Endometrial microvascular endothelial cells (primary cell): ENCODE measurements around the gene WASF2. TPM values are rescaled to one million over a fixed set of nuclear protein-coding genes. Genes with fewer than 3 reads are reported as not detected.

Experiments
- in situ Hi-C: cut with HindIII; loops from 2 replicates; pipeline ENCODE4 v1.10.0; 2017; ENCODE audit warnings: low sequenced_read_pairs, low pct_unique_long_range_greater_than_20kb; ENCODE audit errors: inconsistent ontology term
- total RNA-seq: library from RNA; depleted of rRNA; stranded (reverse); fragments of >200 nt; gene quantifications from one replicate; pipeline ENCODE4 v1.2.3, GENCODE V29; 2015; ENCODE audit errors: inconsistent ontology term

Gene WASF2
- total RNA-seq, 1 donor from 2014 or later, result 29.3 TPM

GRCh38 chr1:27406791-27407190, 83.2 kb downstream of the WASF2 start:
- in situ Hi-C loops, result loop anchor here (25.0 kb wide), 1 partner anchor 181 kb away; no protein-coding TSS in a partner anchor

DNA sequence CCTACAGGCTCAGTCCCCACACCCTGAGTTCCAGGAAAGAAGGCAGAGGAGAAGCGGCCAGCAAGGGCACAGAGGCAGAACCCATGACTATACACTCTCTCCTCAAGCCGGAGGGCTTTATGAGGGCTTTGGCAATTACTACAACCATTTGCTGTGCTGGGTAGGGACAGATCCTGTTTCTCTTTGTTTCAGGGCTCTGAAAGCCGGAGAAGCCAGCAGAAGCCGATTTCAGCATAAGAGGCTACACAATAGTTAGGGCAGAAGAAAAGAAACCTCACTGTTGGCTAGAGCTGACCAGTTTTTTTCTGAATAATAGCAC, 83.6 kb downstream of the WASF2 start:
- in situ Hi-C loops, result loop anchor here (25.0 kb wide), 1 partner anchor 181 kb away; no protein-coding TSS in a partner anchor

- in situ Hi-C loops, result loop anchor here (25.0 kb wide), 1 partner anchor 182 kb away; no protein-coding TSS in a partner anchor
Measured at GRCh38 chr1:27405598-27406361, 84.2 kb downstream of the WASF2 start.

DNA sequence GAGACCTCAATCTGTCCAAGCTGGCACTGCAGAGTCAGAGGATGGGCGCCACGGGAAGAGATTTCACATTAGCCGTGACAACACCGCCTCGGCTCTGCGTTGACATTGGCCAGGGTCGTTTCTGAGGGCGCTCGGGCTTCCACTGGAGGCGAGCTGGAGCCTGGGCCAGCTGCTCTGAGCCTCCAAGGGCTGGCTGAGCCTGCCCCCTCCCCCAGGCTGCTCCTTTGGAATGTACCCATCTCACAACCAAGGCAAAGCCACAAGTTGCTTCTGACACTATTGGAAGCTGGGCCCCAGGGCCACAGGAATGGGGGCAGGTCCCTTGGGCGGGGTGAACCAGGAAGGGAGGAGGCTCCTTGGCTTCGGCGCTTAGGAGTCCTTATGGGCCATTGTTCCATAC, 84.9 kb downstream of the WASF2 start:
- in situ Hi-C loops, result loop anchor here (25.0 kb wide), 1 partner anchor 182 kb away; no protein-coding TSS in a partner anchor

DNA sequence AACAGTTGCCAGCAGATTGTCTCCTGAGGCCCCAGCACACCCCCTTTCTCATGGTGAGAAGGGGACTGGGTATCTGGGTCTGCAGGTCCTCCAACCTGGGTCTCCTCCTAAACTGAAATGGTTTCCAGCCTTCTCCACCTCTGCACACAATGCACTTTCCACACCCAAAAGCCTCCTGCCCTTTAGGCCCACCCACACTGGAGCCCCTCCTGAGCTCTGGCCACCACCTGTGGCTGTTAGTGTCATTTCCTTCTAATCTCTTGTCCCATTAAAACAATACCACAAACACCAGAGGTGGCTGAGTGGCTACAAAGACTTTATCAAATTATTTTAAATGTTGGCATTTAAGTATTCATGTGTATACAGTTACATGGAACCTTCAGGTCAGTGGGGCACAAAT, 86.0 kb downstream of the WASF2 start:
- in situ Hi-C loops, result loop anchor here (25.0 kb wide), 1 partner anchor 183 kb away; no protein-coding TSS in a partner anchor

- in situ Hi-C loops, result loop anchor here (25.0 kb wide), 1 partner anchor 184 kb away; no protein-coding TSS in a partner anchor
Measured at GRCh38 chr1:27403065-27403726, 86.8 kb downstream of the WASF2 start.

DNA sequence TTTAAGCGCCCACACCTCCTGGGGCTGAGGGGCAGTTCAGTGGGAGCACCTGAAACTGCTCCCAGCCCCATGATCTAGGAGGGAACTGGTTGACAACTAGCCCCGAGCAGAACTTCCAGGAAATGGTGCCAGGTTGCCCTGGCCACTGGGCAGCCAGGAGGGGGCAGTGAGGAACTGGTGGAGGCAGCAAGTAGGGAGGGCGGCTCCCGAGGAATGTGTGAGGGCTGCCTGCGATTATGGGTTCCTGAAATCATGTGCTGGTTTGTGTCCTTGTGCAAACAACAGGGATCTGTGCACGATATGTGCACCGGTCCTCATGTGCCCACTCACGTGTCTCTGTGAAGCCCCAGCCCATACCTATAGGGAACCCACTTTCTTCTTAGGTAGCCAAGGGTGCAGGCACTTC, 87.6 kb downstream of the WASF2 start:
- in situ Hi-C loops, result loop anchor here (25.0 kb wide), 1 partner anchor 185 kb away; no protein-coding TSS in a partner anchor

DNA sequence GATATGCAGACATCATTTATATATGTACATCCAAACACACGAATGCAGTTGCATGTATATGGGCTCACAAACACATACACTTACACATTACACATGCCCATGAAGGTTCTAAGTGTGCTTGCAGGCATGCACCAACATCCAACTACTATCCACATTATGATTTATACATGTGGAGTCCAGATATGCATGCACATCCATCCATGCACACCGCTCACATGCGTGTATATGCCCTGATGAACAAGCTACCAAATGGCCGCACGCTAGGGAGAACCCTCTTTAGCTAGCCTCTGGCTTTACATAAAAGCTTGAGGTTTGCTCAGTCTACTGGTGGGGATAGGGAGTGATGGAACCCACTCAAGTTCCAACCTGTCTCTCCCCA, 89.0 kb downstream of the WASF2 start:
- in situ Hi-C loops, result loop anchor here (25.0 kb wide), 1 partner anchor 186 kb away; no protein-coding TSS in a partner anchor

- in situ Hi-C loops, result loop anchor here (25.0 kb wide), 1 partner anchor 187 kb away; no protein-coding TSS in a partner anchor
Measured at GRCh38 chr1:27400082-27400962, 89.6 kb downstream of the WASF2 start.

GRCh38 chr1:27399251-27400025, 90.5 kb downstream of the WASF2 start:
- in situ Hi-C loops, result loop anchor here (25.0 kb wide), 1 partner anchor 188 kb away; no protein-coding TSS in a partner anchor

GRCh38 chr1:27398405-27399149, 91.4 kb downstream of the WASF2 start:
- in situ Hi-C loops, result no loop called here

DNA sequence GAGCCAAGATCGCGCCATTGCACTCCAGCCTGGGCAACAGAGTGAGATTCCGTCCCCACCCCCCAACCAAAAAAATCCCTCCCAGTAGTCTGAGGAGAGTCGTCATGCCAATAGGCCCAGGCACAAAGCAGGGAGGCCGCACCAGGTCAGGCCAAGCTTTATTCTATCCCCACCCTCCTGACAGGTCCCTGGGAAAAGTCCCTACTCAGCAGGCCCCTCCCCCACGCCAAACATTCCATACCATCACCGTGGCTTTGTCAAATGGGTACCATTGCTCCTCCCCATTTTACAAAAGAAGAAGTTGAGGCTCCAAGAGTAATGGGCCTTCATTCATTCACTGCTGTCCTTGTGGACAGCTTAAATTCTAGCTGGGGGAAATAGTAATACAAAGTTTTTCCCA, 92.2 kb downstream of the WASF2 start:
- in situ Hi-C loops, result no loop called here

GRCh38 chr1:27397110-27397509, 92.9 kb downstream of the WASF2 start:
- in situ Hi-C loops, result no loop called here

- in situ Hi-C loops, result no loop called here
Measured at GRCh38 chr1:27395441-27396195, 94.3 kb downstream of the WASF2 start.

DNA sequence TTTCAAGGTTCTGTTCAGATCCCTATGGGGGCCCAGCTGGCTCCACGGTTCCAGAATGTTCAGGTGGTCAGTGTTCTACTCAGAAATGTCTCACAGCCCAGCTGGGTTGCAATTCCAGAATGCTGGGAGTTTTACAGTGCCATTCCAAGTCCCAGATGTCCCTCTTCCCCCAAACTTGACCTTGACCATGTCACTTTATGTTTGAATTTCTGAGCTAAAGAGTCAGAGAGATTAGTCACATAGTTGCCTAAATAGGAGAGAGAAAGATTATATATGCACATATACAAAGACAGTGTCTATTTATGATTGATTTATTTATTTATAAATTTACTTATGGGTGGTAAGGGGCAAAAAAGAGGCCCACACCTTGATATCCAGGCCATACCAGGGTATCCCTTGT, 95.0 kb downstream of the WASF2 start:
- in situ Hi-C loops, result no loop called here

- in situ Hi-C loops, result no loop called here
Measured at GRCh38 chr1:27394282-27394658, 95.7 kb downstream of the WASF2 start.

DNA sequence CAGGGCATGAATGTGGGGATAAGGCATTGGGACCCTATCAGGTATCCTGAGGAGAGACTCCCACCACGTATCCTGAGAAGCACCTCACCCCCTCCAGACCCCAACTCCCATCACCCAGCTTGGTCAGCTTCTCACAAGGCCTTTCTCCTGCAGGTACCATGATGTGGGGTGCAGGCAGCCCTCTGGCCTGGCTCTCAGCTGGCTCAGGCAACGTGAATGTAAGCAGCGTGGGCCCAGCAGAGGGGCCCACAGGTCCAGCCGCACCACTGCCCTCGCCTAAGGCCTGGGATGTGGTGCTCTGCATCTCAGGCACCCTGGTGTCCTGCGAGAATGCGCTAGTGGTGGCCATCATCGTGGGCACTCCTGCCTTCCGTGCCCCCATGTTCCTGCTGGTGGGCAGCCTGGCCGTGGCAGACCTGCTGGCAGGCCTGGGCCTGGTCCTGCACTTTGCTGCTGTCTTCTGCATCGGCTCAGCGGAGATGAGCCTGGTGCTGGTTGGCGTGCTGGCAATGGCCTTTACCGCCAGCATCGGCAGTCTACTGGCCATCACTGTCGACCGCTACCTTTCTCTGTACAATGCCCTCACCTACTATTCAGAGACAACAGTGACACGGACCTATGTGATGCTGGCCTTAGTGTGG, 96.2 kb downstream of the WASF2 start:
- in situ Hi-C loops, result no loop called here
